ENCODE data around the gene SERPINA12. TPM values are rescaled to one million over a fixed set of nuclear protein-coding genes. Genes with fewer than 3 reads are reported as not detected.

SERPINA12 gene
- total RNA-seq = not detected in 3 replicates

GRCh38 chr14:94509356-94509755 lies at the start of gene SERPINA12:
SERPINA12 (minus strand) TSS chr14:94509469; CDS start chr14:94498397, 11,072 bp downstream.
- Mint-ChIP-seq H3K9me3 (no peaks in the 10 kb centered on the region), H3K4me1 (no peaks in the 10 kb centered on the region), H3K27ac (no peak within 1 kb of the TSS), H3K4me3 (no peak within 1 kb of the TSS), H3K36me3 (no peaks in the 10 kb centered on the region), H3K27me3 (ENCODE audit: low read depth) (peaks cover 40% of the 10 kb centered on the region)
- DNase-seq (ENCODE audit: low spot score in 2 of 2, unreplicated experiment in 2 of 2) = no peak
- no peak for TF ChIP-seq CTCF (IDR thresholded peaks at IDR 0.05; ENCODE audit: unreplicated experiment)

- Mint-ChIP-seq H3K36me3 (no peaks in the 10 kb centered on the region), H3K27ac (no peak overlapping the region)
- no peak for DNase-seq (ENCODE audit: low spot score in 2 of 2, unreplicated experiment in 2 of 2)
Measured at GRCh38 chr14:94558842-94559241, 49.6 kb upstream of the SERPINA12 start.

GRCh38 chr14:94557327-94557726 lies 48.1 kb upstream of the SERPINA12 start:
- DNase-seq (ENCODE audit: low spot score in 2 of 2, unreplicated experiment in 2 of 2) = no peak
- H3K4me1 Mint-ChIP-seq = no peaks in the 10 kb centered on the region
- H3K36me3 Mint-ChIP-seq = no peaks in the 10 kb centered on the region
- H3K27me3 Mint-ChIP-seq (ENCODE audit: low read depth) = peaks cover 42% of the 10 kb centered on the region
- H3K4me3 Mint-ChIP-seq = no peak overlapping the region
- no peak for TF ChIP-seq CTCF (IDR thresholded peaks at IDR 0.05; ENCODE audit: unreplicated experiment)
- H3K9me3 Mint-ChIP-seq = peaks cover 38% of the 10 kb centered on the region
- H3K27ac Mint-ChIP-seq = no peak overlapping the region

More at GRCh38 chr14:94558842-94559241, 49.6 kb upstream of the SERPINA12 start:
- Mint-ChIP-seq H3K27me3 (ENCODE audit: low read depth) (peaks cover 33% of the 10 kb centered on the region), H3K4me1 (no peaks in the 10 kb centered on the region), H3K9me3 (peaks cover 24% of the 10 kb centered on the region), H3K4me3 (no peak overlapping the region)
- TF ChIP-seq CTCF (IDR thresholded peaks at IDR 0.05; ENCODE audit: unreplicated experiment) = no peak

GRCh38 chr14:94555991-94556390 lies 46.7 kb upstream of the SERPINA12 start:
- DNase-seq (ENCODE audit: low spot score in 2 of 2, unreplicated experiment in 2 of 2) = no peak
- Mint-ChIP-seq H3K36me3 (no peaks in the 10 kb centered on the region), H3K4me3 (no peak overlapping the region), H3K4me1 (no peaks in the 10 kb centered on the region), H3K9me3 (peaks cover 40% of the 10 kb centered on the region), H3K27me3 (ENCODE audit: low read depth) (peaks cover 52% of the 10 kb centered on the region), H3K27ac (no peak overlapping the region)
- no peak for TF ChIP-seq CTCF (IDR thresholded peaks at IDR 0.05; ENCODE audit: unreplicated experiment)

GRCh38 chr14:94550041-94550440 lies 40.8 kb upstream of the SERPINA12 start:
- TF ChIP-seq CTCF (IDR thresholded peaks at IDR 0.05; ENCODE audit: unreplicated experiment) = no peak
- Mint-ChIP-seq H3K36me3 (no peaks in the 10 kb centered on the region), H3K9me3 (peaks cover 27% of the 10 kb centered on the region), H3K4me1 (no peaks in the 10 kb centered on the region), H3K27ac (no peak overlapping the region), H3K4me3 (no peak overlapping the region), H3K27me3 (ENCODE audit: low read depth) (peaks cover 48% of the 10 kb centered on the region)
- peak in 1 of 2 experiments; percentile 26 for DNase-seq (ENCODE audit: low spot score in 2 of 2, unreplicated experiment in 2 of 2)
